Activated CD4-positive, alpha-beta T cell treated with anti-CD3 and anti-CD28 coated beads, Interleukin-2, amount 10 ng/mL, durations not matched to agents 7 days and 5 days (primary cell): ENCODE measurements around the gene CDH13. TPM values are rescaled to one million over a fixed set of nuclear protein-coding genes. Genes with fewer than 3 reads are reported as not detected.

ENCODE experiments used
- CTCF ChIA-PET: fragments of 350-600 bp; sonication (Branson Sonifier 250); formaldehyde crosslinking; loops from one replicate; lab custom pipeline; 2021; ENCODE audit warnings: antibody characterized with exemption; lab: Charles Lee
- POLR2A ChIA-PET: fragments of 350-600 bp; sonication (Branson Sonifier 250); formaldehyde crosslinking; loops from one replicate; lab custom pipeline; 2021; ENCODE audit warnings: antibody characterized with exemption; lab: Charles Lee
- DNase-seq: peaks from one replicate; pipeline ENCODE4 v3.0.0-alpha.2; 2020
- H3K27ac Mint-ChIP-seq: one replicate; pipeline ENCODE4 v1.8.0; 2021; ENCODE audit warnings: mild to moderate bottlenecking, moderate library complexity, mixed read lengths
- H3K27me3 Mint-ChIP-seq: one replicate; pipeline ENCODE4 v1.8.0; 2021; ENCODE audit warnings: mixed read lengths
- H3K36me3 Mint-ChIP-seq: one replicate; pipeline ENCODE4 v1.8.0; 2021; ENCODE audit warnings: low read depth, mixed read lengths
- H3K4me1 Mint-ChIP-seq: one replicate; pipeline ENCODE4 v1.8.0; 2021; ENCODE audit warnings: mixed read lengths
- H3K4me3 Mint-ChIP-seq: one replicate; pipeline ENCODE4 v1.8.0; 2021; ENCODE audit warnings: mild to moderate bottlenecking, moderate library complexity, mixed read lengths
- H3K9me3 Mint-ChIP-seq: one replicate; pipeline ENCODE4 v1.8.0; 2021; ENCODE audit warnings: mixed read lengths
- total RNA-seq, 2 experiments: library from RNA; stranded (reverse); gene quantifications; one replicate each; pipeline ENCODE4 v1.2.3, GENCODE V29; 2021

Gene CDH13
- total RNA-seq, 2 experiments from 2014 or later = not detected

DNA sequence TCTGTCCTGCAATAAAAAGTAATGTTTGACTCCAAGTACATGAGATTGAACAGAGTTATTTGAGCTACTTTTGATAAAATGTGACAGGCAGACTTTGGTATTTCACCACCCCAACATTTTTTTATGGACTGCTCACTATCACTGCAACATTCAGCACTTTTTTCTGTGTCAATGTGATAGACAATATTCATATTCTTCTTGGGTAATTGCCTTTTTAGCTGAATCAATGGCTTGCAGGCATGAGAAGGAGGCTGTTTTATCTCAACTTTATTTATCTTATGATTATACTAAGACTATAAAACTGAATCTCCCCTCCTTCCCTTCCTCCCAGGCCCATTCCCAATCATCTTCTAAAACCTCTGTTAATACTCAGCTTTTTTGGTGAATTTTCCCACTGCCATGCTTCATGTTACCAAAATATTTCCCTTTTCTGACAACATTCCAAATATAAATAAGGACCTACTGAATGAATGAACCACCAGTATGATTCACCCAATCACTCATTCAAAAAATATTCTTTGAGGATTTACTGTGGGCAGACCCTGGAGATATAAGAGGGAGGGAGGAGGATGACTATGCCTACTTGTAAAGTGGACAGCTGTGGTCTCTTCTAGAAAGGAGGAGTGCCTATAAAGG is 67.6 kb downstream of the CDH13 start:
- no peaks in the 10 kb centered on the region for H3K9me3 Mint-ChIP-seq
- H3K4me1 Mint-ChIP-seq = peaks cover under 1% of the 10 kb centered on the region
- DNase-seq = no peak
- no peaks in the 10 kb centered on the region for H3K36me3 Mint-ChIP-seq
- no peak overlapping the region for H3K27ac Mint-ChIP-seq
- ChIA-PET CTCF (no interaction called here), POLR2A (no interaction called here)
- no peak overlapping the region for H3K4me3 Mint-ChIP-seq
- peaks cover 14% of the 10 kb centered on the region for H3K27me3 Mint-ChIP-seq

GRCh38 chr16:82695806-82696205 is 69.0 kb downstream of the CDH13 start:
- no peak for DNase-seq
- Mint-ChIP-seq H3K9me3 (no peaks in the 10 kb centered on the region), H3K4me1 (peaks cover 11% of the 10 kb centered on the region), H3K27me3 (peaks cover 18% of the 10 kb centered on the region), H3K4me3 (no peak overlapping the region), H3K36me3 (no peaks in the 10 kb centered on the region), H3K27ac (no peak overlapping the region)
- ChIA-PET CTCF (no interaction called here), POLR2A (no interaction called here)

DNA sequence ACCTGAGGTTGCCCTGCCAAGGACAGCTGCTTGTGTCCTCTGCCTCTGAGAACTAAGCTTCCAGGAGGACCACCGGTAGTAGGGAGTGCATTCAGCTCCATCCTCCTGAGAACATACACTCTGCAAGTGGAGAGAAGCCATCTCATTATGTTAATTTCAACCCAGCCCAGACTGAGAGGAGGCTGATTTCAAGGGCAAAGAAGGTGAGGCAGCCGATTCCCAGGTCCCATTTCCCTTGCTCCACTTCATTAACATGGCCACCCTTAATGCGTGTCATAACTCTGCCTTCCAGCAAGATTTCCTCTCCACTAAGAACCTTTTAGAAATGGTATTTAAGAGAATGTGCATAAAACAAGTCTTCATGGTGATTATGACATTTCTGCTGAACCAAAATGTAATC is 72.5 kb downstream of the CDH13 start:
- H3K27me3 Mint-ChIP-seq = peaks cover 27% of the 10 kb centered on the region
- no peak overlapping the region for H3K4me3 Mint-ChIP-seq
- no peak overlapping the region for H3K27ac Mint-ChIP-seq
- ChIA-PET CTCF (no interaction called here), POLR2A (no interaction called here)
- H3K4me1 Mint-ChIP-seq = peaks cover 28% of the 10 kb centered on the region
- no peak for DNase-seq
- H3K9me3 Mint-ChIP-seq = no peaks in the 10 kb centered on the region
- H3K36me3 Mint-ChIP-seq = no peaks in the 10 kb centered on the region

GRCh38 chr16:82699711-82700495 is 73.1 kb downstream of the CDH13 start:
- H3K4me1 Mint-ChIP-seq = peaks cover 28% of the 10 kb centered on the region
- CTCF ChIA-PET = no interaction called here
- H3K27me3 Mint-ChIP-seq = peaks cover 27% of the 10 kb centered on the region
- POLR2A ChIA-PET = no interaction called here
- H3K36me3 Mint-ChIP-seq = no peaks in the 10 kb centered on the region
- H3K4me3 Mint-ChIP-seq = no peak overlapping the region
- no peak for DNase-seq
- H3K9me3 Mint-ChIP-seq = no peaks in the 10 kb centered on the region
- no peak overlapping the region for H3K27ac Mint-ChIP-seq

- H3K9me3 Mint-ChIP-seq = no peaks in the 10 kb centered on the region
- peaks cover 28% of the 10 kb centered on the region for H3K4me1 Mint-ChIP-seq
- H3K36me3 Mint-ChIP-seq = no peaks in the 10 kb centered on the region
- H3K27me3 Mint-ChIP-seq = peaks cover 25% of the 10 kb centered on the region
- H3K4me3 Mint-ChIP-seq = no peak overlapping the region
- ChIA-PET CTCF (no interaction called here), POLR2A (no interaction called here)
- peak overlapping the region; percentile 52 for H3K27ac Mint-ChIP-seq
- no peak for DNase-seq
Measured at GRCh38 chr16:82700541-82701235, 73.9 kb downstream of the CDH13 start.

DNA sequence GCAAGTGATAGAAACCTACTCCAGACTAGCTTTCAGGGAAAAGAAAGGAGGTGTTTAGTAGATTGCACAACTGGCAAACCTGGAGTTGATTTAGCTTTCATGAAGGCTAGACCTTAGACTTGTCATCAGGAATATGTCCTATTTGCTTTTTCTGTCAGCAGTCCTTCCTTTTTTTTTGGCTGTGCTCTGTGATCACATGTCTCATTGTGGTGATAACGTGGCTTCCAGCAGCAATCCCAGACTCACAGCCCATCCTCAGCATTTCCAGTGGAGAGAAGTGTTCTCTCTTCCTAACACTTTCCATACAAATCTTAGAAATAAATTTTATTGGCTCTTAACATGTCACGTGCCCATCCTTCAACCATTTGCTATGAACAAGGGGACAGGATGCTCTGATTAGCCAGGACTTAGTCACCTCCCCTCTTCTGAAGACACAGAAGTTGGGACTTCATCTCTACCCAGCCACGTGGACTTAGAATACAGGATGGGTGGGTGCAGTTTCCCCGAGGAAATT is 74.7 kb downstream of the CDH13 start:
- Mint-ChIP-seq H3K27ac (peak overlapping the region; percentile 52), H3K9me3 (no peaks in the 10 kb centered on the region)

DNA sequence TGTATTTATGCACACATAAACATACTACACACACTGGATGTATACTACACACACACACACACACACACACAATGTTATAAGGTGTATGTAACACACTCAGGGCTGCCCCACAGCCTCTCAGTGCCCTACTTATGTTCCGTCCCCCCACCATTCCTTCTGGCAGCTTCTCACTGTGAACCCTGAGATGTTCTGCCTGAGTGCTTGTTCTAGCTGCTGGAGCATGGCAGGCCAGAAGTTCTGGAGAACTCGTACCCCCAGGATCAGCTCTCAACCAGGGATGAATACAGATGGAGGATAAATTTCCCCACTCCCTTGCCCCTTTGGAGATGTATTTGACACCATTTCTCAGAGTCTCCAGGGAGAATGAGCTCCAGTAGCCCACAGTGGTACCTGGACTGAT is 76.4 kb downstream of the CDH13 start:
- H3K4me1 Mint-ChIP-seq = peaks cover 28% of the 10 kb centered on the region
- POLR2A ChIA-PET = no interaction called here
- no peak for DNase-seq
- CTCF ChIA-PET = interaction anchor here (0.8 kb wide), 1 partner anchor 10 kb away, joined by 3 read pairs; no protein-coding TSS in a partner anchor
- H3K27me3 Mint-ChIP-seq = peaks cover 37% of the 10 kb centered on the region
- no peaks in the 10 kb centered on the region for H3K36me3 Mint-ChIP-seq
- H3K9me3 Mint-ChIP-seq = no peaks in the 10 kb centered on the region
- no peak overlapping the region for H3K27ac Mint-ChIP-seq
- no peak overlapping the region for H3K4me3 Mint-ChIP-seq

More for the DNA sequence above, 74.7 kb downstream of the CDH13 start:
- no peak for DNase-seq
- Mint-ChIP-seq H3K4me1 (peaks cover 28% of the 10 kb centered on the region), H3K27me3 (peaks cover 31% of the 10 kb centered on the region), H3K4me3 (no peak overlapping the region), H3K36me3 (no peaks in the 10 kb centered on the region)
- ChIA-PET CTCF (no interaction called here), POLR2A (no interaction called here)

DNA sequence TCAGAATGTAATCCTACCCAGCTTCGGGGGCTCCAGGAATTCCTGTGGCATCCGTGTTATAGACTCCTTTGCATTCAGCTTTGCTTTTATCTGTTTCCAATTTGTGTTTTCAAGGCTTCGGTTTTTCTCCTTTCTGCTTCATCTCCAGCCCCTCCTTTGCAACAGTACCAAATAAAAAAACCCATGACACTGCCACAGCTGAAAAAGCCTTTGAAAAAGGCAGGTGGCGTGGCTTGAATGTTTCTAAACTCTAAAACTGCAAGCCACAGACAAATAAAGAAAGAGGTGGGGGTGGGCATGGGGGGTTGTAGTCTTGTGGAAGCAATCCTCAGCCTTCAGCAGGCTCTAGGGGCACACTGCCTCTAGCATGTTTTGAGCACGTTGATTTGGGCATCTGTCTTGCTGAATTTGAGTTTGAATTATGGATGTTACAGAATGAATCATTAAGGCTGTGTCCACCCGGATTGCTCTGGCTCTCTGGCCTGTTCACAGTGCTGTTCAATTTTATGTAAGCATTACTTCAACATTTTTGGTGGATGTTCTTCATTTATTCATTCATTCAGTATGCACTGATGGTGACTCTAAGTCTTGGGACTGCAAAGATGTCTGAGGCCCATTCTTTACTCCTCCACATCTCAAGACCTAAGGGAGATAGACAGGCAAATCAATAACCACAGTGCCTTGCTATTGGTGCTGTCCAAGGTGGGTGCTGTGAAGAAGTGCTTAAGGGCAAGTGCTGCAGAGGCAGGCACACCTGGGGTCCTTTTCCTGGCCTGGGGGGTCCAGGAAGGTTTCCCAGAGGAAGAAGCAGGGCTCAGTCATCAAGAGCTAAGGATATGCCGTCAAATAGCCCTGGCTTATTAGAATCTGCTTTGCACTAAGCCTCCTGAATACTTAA is 77.4 kb downstream of the CDH13 start:
- H3K36me3 Mint-ChIP-seq = no peaks in the 10 kb centered on the region
- H3K4me1 Mint-ChIP-seq = peaks cover 28% of the 10 kb centered on the region
- H3K4me3 Mint-ChIP-seq = no peak overlapping the region
- ChIA-PET POLR2A (no interaction called here), CTCF (interaction anchor here (0.8 kb wide), 1 partner anchor 11 kb away, joined by 3 read pairs; no protein-coding TSS in a partner anchor)
- no peak for DNase-seq
- H3K27me3 Mint-ChIP-seq = peaks cover 38% of the 10 kb centered on the region
- H3K27ac Mint-ChIP-seq = no peak overlapping the region
- H3K9me3 Mint-ChIP-seq = no peaks in the 10 kb centered on the region

- H3K27ac Mint-ChIP-seq = no peak overlapping the region
- ChIA-PET POLR2A (no interaction called here), CTCF (no interaction called here)
- no peak overlapping the region for H3K4me3 Mint-ChIP-seq
- no peaks in the 10 kb centered on the region for H3K9me3 Mint-ChIP-seq
- DNase-seq = no peak
- H3K36me3 Mint-ChIP-seq = no peaks in the 10 kb centered on the region
- H3K4me1 Mint-ChIP-seq = no peaks in the 10 kb centered on the region
- H3K27me3 Mint-ChIP-seq = peaks cover 16% of the 10 kb centered on the region
Measured at GRCh38 chr16:82709987-82710386, 83.2 kb downstream of the CDH13 start.

DNA sequence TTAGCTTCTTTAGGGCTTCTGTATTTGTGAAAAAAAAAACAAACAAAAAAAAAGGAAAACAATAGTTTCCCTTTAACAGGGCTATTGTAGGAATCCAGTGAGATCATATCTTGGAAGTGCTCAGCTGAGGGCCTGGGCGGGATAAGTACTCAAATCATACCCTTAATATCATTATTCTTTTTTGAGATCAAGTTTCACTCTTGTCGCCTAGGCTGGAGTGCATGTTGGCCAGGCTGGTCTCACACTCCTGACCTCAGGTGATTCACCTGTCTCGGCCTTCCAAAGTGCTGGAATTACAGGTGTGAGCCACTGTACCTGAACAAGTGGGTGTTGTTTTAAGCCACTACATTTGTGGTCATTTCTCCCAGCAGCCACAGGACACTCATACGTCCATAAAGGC is 87.0 kb downstream of the CDH13 start:
- Mint-ChIP-seq H3K9me3 (no peaks in the 10 kb centered on the region), H3K4me3 (no peak overlapping the region), H3K27ac (no peak overlapping the region), H3K4me1 (no peaks in the 10 kb centered on the region), H3K27me3 (peaks cover 10% of the 10 kb centered on the region), H3K36me3 (no peaks in the 10 kb centered on the region)
- POLR2A ChIA-PET = no interaction called here
- no peak for DNase-seq
- CTCF ChIA-PET = no interaction called here

GRCh38 chr16:82715160-82715559 is 88.4 kb downstream of the CDH13 start:
- Mint-ChIP-seq H3K27me3 (peaks cover 10% of the 10 kb centered on the region), H3K36me3 (no peaks in the 10 kb centered on the region), H3K4me1 (no peaks in the 10 kb centered on the region), H3K9me3 (no peaks in the 10 kb centered on the region), H3K27ac (no peak overlapping the region), H3K4me3 (no peak overlapping the region)
- no peak for DNase-seq
- POLR2A ChIA-PET = no interaction called here
- CTCF ChIA-PET = no interaction called here

GRCh38 chr16:82715833-82716232 is 89.1 kb downstream of the CDH13 start:
- CTCF ChIA-PET = no interaction called here
- POLR2A ChIA-PET = no interaction called here

More at GRCh38 chr16:82715833-82716232, 89.1 kb downstream of the CDH13 start:
- H3K36me3 Mint-ChIP-seq = no peaks in the 10 kb centered on the region
- H3K4me3 Mint-ChIP-seq = no peak overlapping the region
- peaks cover 10% of the 10 kb centered on the region for H3K27me3 Mint-ChIP-seq
- no peak overlapping the region for H3K27ac Mint-ChIP-seq
- H3K9me3 Mint-ChIP-seq = no peaks in the 10 kb centered on the region
- DNase-seq = no peak
- H3K4me1 Mint-ChIP-seq = no peaks in the 10 kb centered on the region
